GM12872 (cell line): ENCODE measurements around the gene CHRND.

Source experiments
- TF ChIP-seq, protein P1 (sequence below): IDR thresholded peaks from 3 replicates; pipeline ENCODE4 v1.5.1; 2011; ENCODE audit warnings: low read depth, mild to moderate bottlenecking, low read length, moderate library complexity; ENCODE audit not compliant: insufficient read depth

CHRND gene

DNA sequence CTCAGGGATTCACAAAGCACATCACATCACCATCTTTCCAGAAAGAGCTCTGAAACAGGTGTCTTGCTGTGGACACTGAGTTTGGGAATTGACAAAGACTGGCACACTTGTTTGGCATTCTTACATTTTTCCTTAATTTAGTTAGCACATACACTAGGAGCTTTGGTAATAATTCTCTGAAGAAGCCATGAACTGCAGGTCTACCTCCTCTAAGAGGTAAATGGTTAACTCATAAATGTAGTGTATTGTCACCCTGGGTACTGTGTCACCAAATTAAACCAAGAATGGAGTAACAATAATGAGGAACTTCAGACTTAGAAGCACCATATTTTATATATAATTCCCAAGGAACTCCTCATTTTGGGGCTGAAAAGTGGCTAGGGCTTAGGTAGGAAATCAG, 47.1 kb downstream of the CHRND start:
- TF ChIP-seq, protein P1, sequence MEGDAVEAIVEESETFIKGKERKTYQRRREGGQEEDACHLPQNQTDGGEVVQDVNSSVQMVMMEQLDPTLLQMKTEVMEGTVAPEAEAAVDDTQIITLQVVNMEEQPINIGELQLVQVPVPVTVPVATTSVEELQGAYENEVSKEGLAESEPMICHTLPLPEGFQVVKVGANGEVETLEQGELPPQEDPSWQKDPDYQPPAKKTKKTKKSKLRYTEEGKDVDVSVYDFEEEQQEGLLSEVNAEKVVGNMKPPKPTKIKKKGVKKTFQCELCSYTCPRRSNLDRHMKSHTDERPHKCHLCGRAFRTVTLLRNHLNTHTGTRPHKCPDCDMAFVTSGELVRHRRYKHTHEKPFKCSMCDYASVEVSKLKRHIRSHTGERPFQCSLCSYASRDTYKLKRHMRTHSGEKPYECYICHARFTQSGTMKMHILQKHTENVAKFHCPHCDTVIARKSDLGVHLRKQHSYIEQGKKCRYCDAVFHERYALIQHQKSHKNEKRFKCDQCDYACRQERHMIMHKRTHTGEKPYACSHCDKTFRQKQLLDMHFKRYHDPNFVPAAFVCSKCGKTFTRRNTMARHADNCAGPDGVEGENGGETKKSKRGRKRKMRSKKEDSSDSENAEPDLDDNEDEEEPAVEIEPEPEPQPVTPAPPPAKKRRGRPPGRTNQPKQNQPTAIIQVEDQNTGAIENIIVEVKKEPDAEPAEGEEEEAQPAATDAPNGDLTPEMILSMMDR, result no peak

DNA sequence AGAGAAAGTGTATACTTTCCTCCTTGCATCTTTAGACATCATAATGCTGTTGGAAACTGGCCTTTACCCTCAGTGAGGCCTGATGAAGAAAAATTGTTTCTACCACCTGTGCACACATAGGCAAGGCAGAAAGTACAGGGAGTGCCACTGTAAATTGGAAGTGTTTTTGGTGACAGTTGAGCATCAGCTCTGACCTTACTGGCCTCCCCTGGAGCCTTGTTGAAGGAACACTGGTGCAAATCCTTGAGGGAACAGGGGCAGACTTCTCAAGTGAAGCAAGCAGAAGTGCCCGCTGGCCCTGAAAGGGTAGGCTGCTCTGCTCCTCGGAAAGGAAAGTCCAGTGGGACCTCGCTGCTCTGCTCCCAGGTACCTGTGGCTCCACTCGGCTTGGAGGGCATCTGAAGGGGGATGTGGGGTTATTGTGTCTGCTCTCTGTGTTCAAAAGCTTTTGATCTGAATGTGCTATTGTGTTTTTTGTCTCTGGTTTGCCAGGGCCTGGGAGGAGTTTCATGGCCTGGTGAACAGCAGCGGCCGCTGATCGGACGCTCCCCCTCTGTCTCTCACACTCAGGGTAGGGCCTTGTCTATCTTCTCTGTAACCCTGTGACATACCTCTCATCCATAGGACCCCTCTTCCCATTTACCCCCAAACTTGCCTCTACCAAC, 47.9 kb downstream of the CHRND start:
- TF ChIP-seq, protein P1, result no peak

DNA sequence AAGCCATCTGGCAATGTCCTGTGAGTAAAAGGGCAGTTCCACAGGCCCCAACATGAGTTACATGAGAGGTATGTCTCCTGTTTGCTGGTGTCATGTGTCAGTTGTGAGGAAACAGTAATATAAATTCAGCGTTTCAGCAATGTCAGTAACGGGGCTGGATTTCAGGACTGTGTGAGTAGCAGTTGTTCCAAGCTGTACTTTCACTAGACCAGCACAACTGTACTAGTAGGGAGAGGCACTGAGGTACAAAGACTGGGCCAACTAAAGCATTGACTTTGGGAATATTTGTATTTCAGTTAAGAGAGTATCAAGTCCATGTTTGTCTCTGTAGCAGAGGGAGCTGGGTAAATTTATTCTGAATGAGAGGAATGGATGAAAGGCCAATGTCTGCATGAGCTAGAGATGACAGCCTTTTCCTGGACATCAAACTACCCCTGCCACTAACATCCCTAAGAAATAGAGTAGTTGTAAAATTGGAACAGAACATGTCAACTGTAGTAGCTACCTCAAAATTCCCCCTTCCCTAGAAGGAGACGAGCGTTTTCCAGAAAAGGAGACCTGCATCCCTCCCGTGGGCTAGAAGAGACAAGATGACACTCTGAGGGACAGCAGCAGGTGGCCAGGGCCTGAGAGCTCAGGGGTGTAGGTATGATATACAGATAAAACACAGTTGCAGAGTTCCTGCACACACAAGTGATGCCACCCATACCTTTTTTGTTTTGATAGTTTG, 48.9 kb downstream of the CHRND start:
- TF ChIP-seq, protein P1, result no peak

- TF ChIP-seq, protein P1, result no peak
Observed at GRCh38 chr2:232575404-232575746, 49.4 kb downstream of the CHRND start.

- TF ChIP-seq, protein P1, result no peak
Observed at GRCh38 chr2:232576995-232577394, 51.0 kb downstream of the CHRND start.

- TF ChIP-seq, protein P1, result no peak
Observed at GRCh38 chr2:232577841-232578240, 51.9 kb downstream of the CHRND start.

DNA sequence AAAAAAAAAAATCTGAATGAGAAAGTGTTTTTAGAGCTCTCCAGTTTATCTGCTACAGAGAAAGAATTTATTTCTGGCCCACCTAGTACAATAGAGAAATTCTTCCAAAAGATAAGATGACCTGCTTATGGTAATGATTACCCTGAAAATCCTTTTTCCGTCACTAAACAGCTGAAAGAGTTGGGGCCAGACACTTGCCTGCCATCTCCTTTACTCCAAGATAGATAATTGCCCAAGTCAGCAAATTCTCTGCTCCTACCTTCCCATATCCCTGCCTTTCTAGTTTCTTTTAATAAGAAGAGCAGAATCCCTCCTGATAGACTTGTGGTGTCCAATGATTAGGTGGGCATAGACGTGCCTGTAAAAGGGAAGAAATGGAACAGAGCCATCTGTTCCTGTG, 52.7 kb downstream of the CHRND start:
- TF ChIP-seq, protein P1, result no peak

DNA sequence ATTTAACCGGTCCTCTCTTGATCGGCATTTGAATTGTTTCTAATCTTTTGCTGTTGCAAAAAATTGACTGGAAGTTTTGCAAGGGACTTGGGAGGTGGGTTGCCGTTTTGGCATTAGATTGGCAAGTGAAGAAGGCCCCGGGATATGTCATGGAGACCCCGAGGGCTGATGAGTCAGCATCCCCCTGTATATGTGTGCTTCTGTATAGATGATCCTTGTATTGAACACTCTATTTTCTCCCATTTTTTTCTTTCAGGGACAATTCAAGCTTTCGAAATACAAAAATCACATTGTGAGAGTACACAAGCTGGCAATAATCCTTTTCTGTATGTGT, 54.7 kb downstream of the CHRND start:
- TF ChIP-seq, protein P1, result no peak
